Activated T-cell treated with anti-CD3 and anti-CD28 coated beads, Interleukin-2, amount 50 U/mL, for 4 hours (primary cell): ENCODE measurements around the gene KCNAB1. TPM values are rescaled to one million over a fixed set of nuclear protein-coding genes. Genes with fewer than 3 reads are reported as not detected.
"Not testable (repeated sequence)": the region's sequence is repeated elsewhere in the genome, so short reads cannot be mapped to it uniquely, and the experiment has no call there.

Experiments used
- ATAC-seq, 2 donors: fragments of 200-7000 bp; cut with Tn5 transposase; one replicate each; pipeline ENCODE4 v1.10.0; 2021
- DNase-seq: peaks from one replicate; pipeline ENCODE4 v3.0.0-alpha.2; 2020
- H3K27me3 Mint-ChIP-seq: one replicate; pipeline ENCODE4 v1.8.0; 2021; ENCODE audit warnings: low read depth, mixed read lengths
- H3K36me3 Mint-ChIP-seq: one replicate; pipeline ENCODE4 v1.8.0; 2022; ENCODE audit warnings: mixed read lengths; ENCODE audit not compliant: insufficient read depth
- H3K4me1 Mint-ChIP-seq: one replicate; pipeline ENCODE4 v1.8.0; 2021; ENCODE audit warnings: low read depth, mixed read lengths
- H3K4me3 Mint-ChIP-seq: one replicate; pipeline ENCODE4 v1.8.0; 2021; ENCODE audit warnings: mild to moderate bottlenecking, moderate library complexity, mixed read lengths
- H3K9me3 Mint-ChIP-seq: one replicate; pipeline ENCODE4 v1.8.0; 2021; ENCODE audit warnings: mixed read lengths
- total RNA-seq, 3 donors: library from RNA; stranded (reverse); gene quantifications; one replicate each; pipeline ENCODE4 v1.2.1, GENCODE V29; 2021

Gene KCNAB1
- total RNA-seq, 3 donors from 2014 or later, result not detected

DNA sequence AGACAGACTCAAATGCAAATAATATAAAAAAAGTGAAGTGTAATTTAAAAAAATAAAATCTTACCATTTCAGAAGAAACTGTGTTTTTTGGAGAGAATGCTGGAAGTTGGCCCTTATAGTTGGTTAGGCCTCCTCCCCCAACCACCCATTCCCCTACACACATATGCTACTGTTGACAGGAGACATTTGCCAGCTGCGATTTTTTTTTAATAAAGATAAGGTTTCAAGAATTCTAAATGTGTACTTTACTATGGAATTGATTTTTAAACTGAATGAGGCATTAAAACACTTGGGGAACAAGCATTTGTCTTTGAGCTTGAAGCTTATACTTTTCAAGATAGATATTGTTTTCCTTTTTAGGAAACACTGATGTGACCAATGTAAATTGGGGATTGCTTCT is 438.9 kb downstream of the KCNAB1 start:
- H3K4me1 Mint-ChIP-seq, result peaks cover 5% of the 10 kb centered on the region
- no peak overlapping the region for H3K4me3 Mint-ChIP-seq
- DNase-seq (no peak), ATAC-seq (no peak)
- H3K27me3 Mint-ChIP-seq, result peaks cover 9% of the 10 kb centered on the region
- H3K36me3 Mint-ChIP-seq, result no peaks in the 10 kb centered on the region
- H3K9me3 Mint-ChIP-seq, result no peaks in the 10 kb centered on the region

DNA sequence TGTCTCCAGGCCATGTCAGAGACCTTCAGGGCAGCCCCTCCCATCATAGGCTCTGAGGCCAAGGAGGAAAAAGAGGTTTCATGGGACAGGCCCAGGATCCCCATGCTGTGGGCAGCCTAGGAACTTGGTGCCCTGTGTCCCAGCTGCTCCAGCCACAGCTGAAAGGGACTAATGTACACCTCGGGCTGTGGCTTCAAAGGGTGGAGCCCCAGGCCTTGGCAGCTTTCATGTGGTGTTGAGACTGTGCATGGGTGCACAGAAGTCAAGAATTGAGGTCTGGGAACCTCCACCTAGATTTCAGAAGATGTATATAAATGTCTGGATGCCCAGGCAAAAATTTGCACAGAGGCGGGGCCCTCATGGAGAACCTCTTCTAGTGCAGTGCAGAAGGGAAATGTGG is 441.2 kb downstream of the KCNAB1 start:
- ATAC-seq (no peak), DNase-seq (no peak)
- Mint-ChIP-seq H3K36me3 (no peaks in the 10 kb centered on the region), H3K9me3 (no peaks in the 10 kb centered on the region), H3K27me3 (peaks cover 9% of the 10 kb centered on the region), H3K4me1 (no peaks in the 10 kb centered on the region), H3K4me3 (no peak overlapping the region)

DNA sequence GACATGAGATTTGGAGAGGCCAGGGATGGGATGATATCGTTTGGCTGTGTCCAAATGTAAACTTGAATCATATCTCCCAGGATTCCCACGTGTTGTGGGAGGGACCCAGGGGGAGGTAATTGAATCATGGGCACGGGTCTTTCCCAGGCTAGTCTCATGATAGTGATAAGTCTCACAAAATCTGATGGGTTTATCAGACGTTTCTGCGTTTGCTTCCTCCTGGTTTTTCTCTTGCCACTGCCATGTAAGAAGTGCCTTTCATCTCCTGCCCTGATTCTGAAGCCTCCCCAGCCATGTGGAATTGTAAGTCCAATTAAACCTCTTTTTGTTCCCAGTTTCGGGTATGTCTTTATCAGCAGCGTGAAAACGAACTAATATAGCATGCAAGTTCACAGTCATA is 442.1 kb downstream of the KCNAB1 start:
- not testable (repeated sequence) for H3K9me3 Mint-ChIP-seq, H3K4me1 Mint-ChIP-seq, H3K4me3 Mint-ChIP-seq, ATAC-seq, H3K36me3 Mint-ChIP-seq, H3K27me3 Mint-ChIP-seq, DNase-seq

GRCh38 chr3:156563900-156564682 is 443.7 kb downstream of the KCNAB1 start:
- no peaks in the 10 kb centered on the region for H3K36me3 Mint-ChIP-seq
- no peak overlapping the region for H3K4me3 Mint-ChIP-seq
- H3K4me1 Mint-ChIP-seq, result no peaks in the 10 kb centered on the region
- no peak for DNase-seq
- H3K27me3 Mint-ChIP-seq, result peaks cover 11% of the 10 kb centered on the region
- H3K9me3 Mint-ChIP-seq, result no peaks in the 10 kb centered on the region
- ATAC-seq, result no peak

DNA sequence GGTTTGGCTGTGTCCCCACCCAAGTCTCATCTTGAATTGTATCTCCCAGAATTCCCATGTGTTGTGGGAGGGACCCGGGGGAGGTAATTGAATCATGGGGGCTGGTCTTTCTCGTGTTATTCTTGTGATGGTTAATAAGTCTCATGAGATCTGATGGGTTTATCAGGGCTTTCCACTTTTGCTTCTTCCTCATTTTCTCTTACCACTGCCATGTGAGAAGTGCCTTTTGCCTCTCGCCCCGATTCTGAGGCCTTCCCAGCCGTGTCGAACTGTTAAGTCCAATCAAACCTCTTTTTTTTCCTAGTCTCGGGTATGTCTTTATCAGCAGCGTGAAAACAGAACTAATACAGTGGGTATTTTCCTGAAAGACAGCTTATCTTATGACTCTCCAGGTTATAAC is 448.6 kb downstream of the KCNAB1 start:
- not testable (repeated sequence) for H3K9me3 Mint-ChIP-seq, H3K27me3 Mint-ChIP-seq, DNase-seq, H3K36me3 Mint-ChIP-seq, ATAC-seq, H3K4me3 Mint-ChIP-seq, H3K4me1 Mint-ChIP-seq

DNA sequence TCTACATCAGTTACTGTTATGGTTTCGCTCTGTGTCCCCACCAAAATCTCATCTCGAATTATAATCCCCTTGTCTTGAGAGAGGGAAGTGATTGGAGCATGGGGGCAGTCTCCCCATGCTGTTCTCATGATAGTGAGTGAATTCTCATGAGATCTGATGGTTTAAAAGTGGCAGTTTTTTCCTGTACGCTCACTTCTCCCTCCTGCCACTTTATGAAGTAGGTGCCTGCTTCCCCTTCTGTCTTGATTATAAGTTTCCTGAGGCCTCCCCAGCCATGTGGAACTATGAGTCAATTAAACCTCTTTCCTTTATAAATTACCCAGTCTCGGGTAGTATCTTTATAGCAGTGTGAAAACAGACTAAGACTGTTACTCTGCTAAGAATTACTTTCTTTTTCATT is 449.5 kb downstream of the KCNAB1 start:
- ATAC-seq, result peak in 1 of 2 donors; percentile 32
- not testable (repeated sequence) for H3K4me1 Mint-ChIP-seq, H3K4me3 Mint-ChIP-seq, H3K9me3 Mint-ChIP-seq, DNase-seq, H3K27me3 Mint-ChIP-seq, H3K36me3 Mint-ChIP-seq

- ATAC-seq (no peak), DNase-seq (no peak)
- Mint-ChIP-seq H3K27me3 (peaks cover 21% of the 10 kb centered on the region), H3K36me3 (no peaks in the 10 kb centered on the region), H3K4me1 (no peaks in the 10 kb centered on the region), H3K4me3 (no peak overlapping the region), H3K9me3 (no peaks in the 10 kb centered on the region)
Observed at GRCh38 chr3:156575641-156576040, 455.3 kb downstream of the KCNAB1 start.

DNA sequence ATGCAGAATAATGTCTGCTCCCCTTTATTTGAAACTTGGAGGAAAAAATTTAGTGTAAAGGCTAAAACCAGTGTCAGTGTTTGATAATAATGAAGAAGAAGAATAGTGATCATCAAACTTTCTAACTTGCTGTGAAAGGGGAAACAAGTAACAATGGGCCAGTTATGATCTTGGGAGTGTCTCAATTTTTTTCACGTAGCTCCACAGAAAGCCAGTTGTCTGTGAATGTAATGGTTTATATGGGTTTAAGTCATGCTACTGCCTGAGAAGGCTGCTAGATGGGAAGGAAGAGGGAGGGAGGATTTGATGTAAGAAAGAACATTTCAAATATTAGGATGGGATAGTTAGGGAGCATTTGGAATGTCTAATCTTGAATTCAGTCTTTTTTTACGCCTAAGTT is 455.7 kb downstream of the KCNAB1 start:
- no peaks in the 10 kb centered on the region for H3K36me3 Mint-ChIP-seq
- H3K27me3 Mint-ChIP-seq, result peaks cover 21% of the 10 kb centered on the region
- H3K9me3 Mint-ChIP-seq, result no peaks in the 10 kb centered on the region
- no peak overlapping the region for H3K4me3 Mint-ChIP-seq
- no peaks in the 10 kb centered on the region for H3K4me1 Mint-ChIP-seq
- ATAC-seq (no peak), DNase-seq (no peak)

DNA sequence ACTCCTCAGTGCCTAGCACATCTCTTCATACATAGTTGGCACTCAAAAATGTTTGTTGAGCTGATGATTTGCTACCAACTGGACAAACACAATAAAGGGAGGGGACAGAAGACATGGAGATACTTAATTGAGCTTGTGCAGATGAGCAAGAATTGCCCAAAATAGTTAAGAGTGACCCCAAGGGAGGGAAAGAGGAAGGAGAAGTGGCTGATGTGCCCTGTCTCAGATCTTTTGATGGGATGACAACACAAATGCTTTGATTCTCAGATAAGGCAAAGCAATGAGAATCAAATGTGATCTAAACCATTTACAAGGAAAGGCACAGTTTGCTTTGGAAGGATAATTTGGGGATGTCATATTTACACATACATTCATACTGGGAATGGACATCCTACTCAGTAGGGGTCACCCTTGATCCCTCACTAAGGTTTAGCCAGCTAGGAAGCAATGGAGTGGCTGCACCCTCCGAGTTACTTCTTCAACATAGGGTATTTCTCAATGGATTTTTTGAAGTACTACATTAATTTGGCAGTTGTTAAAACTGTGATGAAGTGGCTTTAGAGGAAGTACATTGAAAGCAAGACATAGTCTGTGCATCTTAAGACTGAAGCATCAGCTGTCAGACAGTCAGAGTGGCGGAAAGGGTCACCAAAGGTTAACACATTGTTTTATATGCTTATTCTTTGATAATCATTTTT is 456.4 kb downstream of the KCNAB1 start:
- no peaks in the 10 kb centered on the region for H3K36me3 Mint-ChIP-seq
- DNase-seq, result no peak
- ATAC-seq, result no peak
- H3K9me3 Mint-ChIP-seq, result no peaks in the 10 kb centered on the region
- peaks cover 23% of the 10 kb centered on the region for H3K27me3 Mint-ChIP-seq
- H3K4me1 Mint-ChIP-seq, result no peaks in the 10 kb centered on the region
- H3K4me3 Mint-ChIP-seq, result no peak overlapping the region

DNA sequence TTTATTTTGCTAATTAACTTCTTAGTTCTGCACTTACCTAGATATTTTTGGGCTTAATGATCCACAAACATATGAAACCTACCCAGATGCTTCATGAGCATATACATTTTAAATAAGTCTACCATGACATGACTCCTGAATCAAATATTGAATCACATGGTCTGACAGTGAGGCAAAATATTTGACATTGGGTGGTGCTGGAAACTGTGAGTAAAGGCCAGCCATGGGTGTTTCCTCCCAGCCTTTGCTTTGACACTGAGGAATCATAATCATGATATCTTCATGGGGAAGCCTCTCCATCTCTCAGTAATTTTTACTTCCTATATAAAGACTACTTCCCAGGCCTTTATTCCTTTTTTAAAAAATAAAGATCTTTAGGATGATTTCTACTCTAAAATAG is 457.4 kb downstream of the KCNAB1 start:
- no peaks in the 10 kb centered on the region for H3K4me1 Mint-ChIP-seq
- ATAC-seq, result no peak
- H3K9me3 Mint-ChIP-seq, result no peaks in the 10 kb centered on the region
- no peak overlapping the region for H3K4me3 Mint-ChIP-seq
- peaks cover 23% of the 10 kb centered on the region for H3K27me3 Mint-ChIP-seq
- H3K36me3 Mint-ChIP-seq, result no peaks in the 10 kb centered on the region
- no peak for DNase-seq

GRCh38 chr3:156579427-156579851 is 459.1 kb downstream of the KCNAB1 start:
- peaks cover 23% of the 10 kb centered on the region for H3K27me3 Mint-ChIP-seq
- no peak for ATAC-seq
- no peaks in the 10 kb centered on the region for H3K36me3 Mint-ChIP-seq

GRCh38 chr3:156581033-156581432 is 460.7 kb downstream of the KCNAB1 start:
- no peaks in the 10 kb centered on the region for H3K9me3 Mint-ChIP-seq
- DNase-seq, result no peak
- H3K4me1 Mint-ChIP-seq, result peaks cover 3% of the 10 kb centered on the region
- no peaks in the 10 kb centered on the region for H3K36me3 Mint-ChIP-seq
- H3K4me3 Mint-ChIP-seq, result no peak overlapping the region
- no peak for ATAC-seq
- H3K27me3 Mint-ChIP-seq, result peaks cover 17% of the 10 kb centered on the region

More at GRCh38 chr3:156579427-156579851, 459.1 kb downstream of the KCNAB1 start:
- Mint-ChIP-seq H3K4me1 (peaks cover 3% of the 10 kb centered on the region), H3K4me3 (no peak overlapping the region), H3K9me3 (no peaks in the 10 kb centered on the region)
- DNase-seq, result no peak

DNA sequence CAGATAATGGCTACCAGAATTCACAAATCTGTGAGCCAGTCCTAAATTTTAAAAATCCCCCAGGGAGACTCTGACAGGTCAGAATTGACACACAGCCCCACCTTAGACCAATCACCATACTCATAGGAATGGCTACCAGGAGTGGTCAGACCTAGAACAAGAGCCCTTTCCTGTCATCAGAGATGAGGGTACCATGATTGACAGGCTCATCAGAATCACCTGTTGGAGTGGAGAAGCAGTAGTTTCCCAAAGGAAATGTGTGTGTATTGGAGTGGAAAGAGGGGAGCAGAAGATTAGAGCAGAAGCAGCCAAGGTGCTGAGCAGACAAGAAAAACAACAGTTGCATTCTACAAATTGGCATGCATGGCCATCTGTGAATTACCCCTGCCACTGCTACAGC is 461.6 kb downstream of the KCNAB1 start:
- DNase-seq (no peak), ATAC-seq (no peak)
- Mint-ChIP-seq H3K36me3 (no peaks in the 10 kb centered on the region), H3K4me3 (no peak overlapping the region), H3K9me3 (no peaks in the 10 kb centered on the region), H3K27me3 (peaks cover 7% of the 10 kb centered on the region), H3K4me1 (peaks cover 3% of the 10 kb centered on the region)

DNA sequence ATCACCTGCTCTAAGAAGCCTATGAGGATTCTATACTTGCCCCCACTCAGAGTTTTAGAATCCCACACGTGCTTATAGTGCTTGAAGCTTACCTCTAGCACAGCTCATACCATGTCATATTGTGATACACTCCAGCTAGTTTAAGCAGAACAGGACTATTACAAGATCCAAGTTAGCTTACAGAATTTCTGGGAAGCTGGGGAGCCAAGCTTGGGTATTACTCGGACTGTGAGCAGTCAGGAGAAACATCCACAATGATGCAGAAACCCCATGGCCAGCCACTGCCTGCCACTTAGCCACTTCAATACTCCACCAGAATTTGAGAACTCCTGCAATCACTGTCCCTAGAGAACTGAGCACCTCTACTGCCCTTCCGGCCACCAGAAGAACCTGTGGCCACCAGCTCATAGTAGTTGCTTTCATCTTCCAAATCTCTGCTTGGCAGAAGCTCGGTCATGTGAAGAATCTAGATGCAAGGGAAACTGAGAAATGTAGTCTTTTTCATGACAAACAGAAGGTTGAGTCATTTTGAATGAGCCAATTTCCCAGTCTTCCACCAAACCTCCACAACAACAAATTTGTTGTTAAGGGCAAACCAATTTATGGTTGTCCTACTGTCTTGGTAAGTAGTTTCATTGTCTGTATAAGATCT is 462.3 kb downstream of the KCNAB1 start:
- Mint-ChIP-seq H3K4me1 (peaks cover 3% of the 10 kb centered on the region), H3K36me3 (no peaks in the 10 kb centered on the region), H3K9me3 (no peaks in the 10 kb centered on the region), H3K4me3 (no peak overlapping the region), H3K27me3 (peaks cover 7% of the 10 kb centered on the region)
- DNase-seq (no peak), ATAC-seq (no peak)

DNA sequence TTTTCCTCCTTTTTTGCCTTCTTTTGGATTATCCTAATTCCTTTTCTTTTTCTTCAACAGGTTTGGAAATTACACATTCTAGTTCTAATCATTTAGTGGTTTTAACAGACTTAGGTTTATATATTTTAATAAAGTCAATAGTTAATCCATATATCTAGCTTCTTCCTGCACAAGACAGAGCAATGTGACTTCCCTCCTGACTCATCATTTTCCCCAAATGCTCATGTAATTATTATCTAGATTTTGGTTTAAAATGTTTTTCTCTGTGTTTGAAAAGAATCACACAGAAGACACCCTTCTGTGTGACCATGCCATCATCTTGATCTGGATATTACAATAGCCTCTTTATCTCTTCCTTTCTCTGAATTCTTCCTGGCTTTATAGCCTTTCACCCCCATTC is 463.1 kb downstream of the KCNAB1 start:
- DNase-seq (no peak), ATAC-seq (no peak)
- H3K27me3 Mint-ChIP-seq, result peaks cover 7% of the 10 kb centered on the region
- peaks cover 3% of the 10 kb centered on the region for H3K4me1 Mint-ChIP-seq
- no peaks in the 10 kb centered on the region for H3K9me3 Mint-ChIP-seq
- H3K4me3 Mint-ChIP-seq, result no peak overlapping the region
- no peaks in the 10 kb centered on the region for H3K36me3 Mint-ChIP-seq
